K562 (cell line): ENCODE data around the gene ZNF148. TPM values are rescaled to one million over a fixed set of nuclear protein-coding genes. Genes with fewer than 3 reads are reported as not detected.

Experiments used
- ATAC-seq: fragments of 200-7000 bp; cut with Tn5 transposase; 3 replicates; pipeline ENCODE4 v1.9.1; 2020; ENCODE audit warnings: moderate library complexity
- BruUV-seq: library from RNA; stranded (reverse); fragments of 400-500 nt; replicated peaks from 2 replicates; lab custom pipeline; 2021; lab: Mats Ljungman, UMichigan
- CTCF ChIA-PET: fragments of 300-600 bp; formaldehyde crosslinking; extraction: SDS; loops from one replicate; lab custom pipeline; 2021; ENCODE audit warnings: low intra/inter-chr PET ratio; lab: Yijun Ruan, JAX
- POLR2A ChIA-PET: fragments of 300-600, 350-650 bp; sonication (Branson Sonifier 250); formaldehyde crosslinking; extraction: SDS; loops from one replicate; lab custom pipeline; 2021; ENCODE audit warnings: antibody characterized with exemption, inconsistent platforms; lab: Yijun Ruan, JAX
- DNase-seq, 4 experiments: peaks; one replicate each; pipeline versions ENCODE4 v3.0.0 to v3.0.0-alpha.2; 2011 to 2018; ENCODE audit warnings: low spot score in 3 of 4, mixed read lengths in 3 of 4; ENCODE audit errors: extremely low read depth in 1 of 4
- FAIRE-seq: peaks from 2 replicates; lab custom pipeline; 2011; peaks lifted over from hg19 to GRCh38; lab: Jason Lieb, UNC
- H2AFZ ChIP-seq: 2 replicates; pipeline ENCODE4 v1.6.0; 2011; ENCODE audit warnings: low read depth, low read length, control low read depth, inconsistent platforms
- H3K27ac ChIP-seq: fragments of 200-600 bp; 3 replicates; pipeline ENCODE4 v1.8.0; 2011; ENCODE audit warnings: low read depth, mild to moderate bottlenecking, control low read depth, inconsistent platforms, low read length, moderate library complexity, mixed read lengths; ENCODE audit errors: extremely low read depth
- H3K27me3 ChIP-seq, 2 experiments: fragments of 300-600 bp in 1 of 2; 2 replicates in 1 of 2; 3 replicates in 1 of 2; pipeline versions ENCODE4 v1.6.0 to v1.8.0; 2011; ENCODE audit warnings: inconsistent platforms in 2 of 2, low read length in 2 of 2, mild to moderate bottlenecking in 1 of 2, mixed read lengths in 1 of 2, moderate library complexity in 1 of 2; ENCODE audit not compliant: control insufficient read depth in 2 of 2, insufficient read depth in 2 of 2
- H3K36me3 ChIP-seq: fragments of 300-600 bp; 3 replicates; pipeline ENCODE4 v1.8.0; 2011; ENCODE audit warnings: mild to moderate bottlenecking, low read length, inconsistent platforms; ENCODE audit not compliant: control insufficient read depth, insufficient read depth
- H3K4me1 ChIP-seq, 2 experiments: fragments of 200-600 bp in 1 of 2; replicated peaks in 1 of 2; 2 replicates in 1 of 2; 3 replicates in 1 of 2; pipeline versions ENCODE4 v1.5.1 to v1.8.0; 2011; ENCODE audit warnings: inconsistent platforms in 2 of 2, low read length in 2 of 2, mild to moderate bottlenecking in 1 of 2, mixed read lengths in 1 of 2, moderate library complexity in 1 of 2; ENCODE audit not compliant: control insufficient read depth in 2 of 2, insufficient read depth in 2 of 2
- H3K4me2 ChIP-seq: 2 replicates; pipeline ENCODE4 v1.6.1; 2011; ENCODE audit warnings: low read length, control low read depth, inconsistent platforms, mixed read lengths; ENCODE audit not compliant: insufficient read depth
- H3K4me3 ChIP-seq: fragments of 200-600 bp; sonication (generic), shearing (Covaris generic); 2 replicates; pipeline ENCODE4 v1.5.1; 2016; ENCODE audit warnings: control low read depth, inconsistent platforms
- H3K79me2 ChIP-seq: fragments of 200-600 bp; 3 replicates; pipeline ENCODE4 v1.8.0; 2011; ENCODE audit warnings: low read length, inconsistent platforms; ENCODE audit not compliant: control insufficient read depth, insufficient read depth
- H3K9ac ChIP-seq, 2 experiments: 2 replicates each; pipeline versions ENCODE4 v1.6.0 to v1.6.1; 2011; ENCODE audit warnings: low read depth in 2 of 2, low read length in 2 of 2, control low read depth in 1 of 2, inconsistent platforms in 1 of 2, mild to moderate bottlenecking in 1 of 2, mixed read lengths in 1 of 2; ENCODE audit not compliant: insufficient read depth in 1 of 2
- H3K9me1 ChIP-seq: one replicate; pipeline ENCODE4 v1.6.0; 2011; ENCODE audit warnings: inconsistent platforms, mild to moderate bottlenecking, low read length, moderate library complexity; ENCODE audit not compliant: control insufficient read depth, insufficient read depth
- H3K9me3 ChIP-seq: replicated peaks from 2 replicates; pipeline ENCODE4 v1.5.1; 2011; ENCODE audit warnings: low read depth, low read length, inconsistent platforms; ENCODE audit not compliant: control insufficient read depth, insufficient read depth
- H4K20me1 ChIP-seq: replicated peaks from 2 replicates; pipeline ENCODE4 v1.6.1; 2011; ENCODE audit warnings: low read length, inconsistent platforms, mixed read lengths; ENCODE audit not compliant: control insufficient read depth, insufficient read depth
- COPS2 ChIP-seq: fragments of 450-650 bp; conservative IDR thresholded peaks from 2 replicates; pipeline ENCODE4 v1.6.1; 2016; ENCODE audit warnings: mild to moderate bottlenecking, moderate library complexity
- EWSR1 ChIP-seq: fragments of 450-650 bp; IDR thresholded peaks from 2 replicates; pipeline ENCODE4 v1.6.1; 2018; ENCODE audit warnings: borderline replicate concordance, mild to moderate bottlenecking, low read depth, moderate library complexity; ENCODE audit not compliant: partially characterized antibody
- FOXK1 ChIP-seq: sonication (generic); formaldehyde crosslinking; IDR thresholded peaks from 2 replicates; pipeline ENCODE4 v1.8.0; 2022; ENCODE audit warnings: missing genetic modification reagents, mild to moderate bottlenecking, borderline replicate concordance
- HMBOX1 ChIP-seq: sonication (generic); IDR thresholded peaks from 2 replicates; pipeline ENCODE4 v1.6.1; 2016
- MLLT1 ChIP-seq, 2 experiments: fragments of 450-650 bp; IDR thresholded peaks; 2 replicates each; pipeline ENCODE4 v1.6.1; 2016
- NFYB ChIP-seq: IDR thresholded peaks from 2 replicates; pipeline ENCODE4 v1.6.1; 2011; ENCODE audit warnings: mild to moderate bottlenecking, moderate library complexity; ENCODE audit not compliant: insufficient read length; ENCODE audit errors: extremely low read depth
- STAT5B ChIP-seq: fragments of 250-450 bp; sonication (Bioruptor Pico); IDR thresholded peaks from 2 replicates; pipeline ENCODE4 v1.8.0; 2021; ENCODE audit warnings: mild to moderate bottlenecking, inconsistent platforms
- ZNF212 ChIP-seq: fragments of 450-650 bp; formaldehyde crosslinking; IDR thresholded peaks from 2 replicates; pipeline ENCODE4 v1.4.0; 2020; ENCODE audit warnings: mild to moderate bottlenecking
- ZNF609 ChIP-seq: sonication (generic); formaldehyde crosslinking; IDR thresholded peaks from 2 replicates; pipeline ENCODE4 v1.8.1; 2023; ENCODE audit warnings: missing genetic modification reagents, mild to moderate bottlenecking, borderline replicate concordance
- WGBS: fragments of 100-300 bp; shearing (Covaris generic); methylation state at CpG from one replicate; pipeline ENCODE4 v1.1.6; 2016; ENCODE audit warnings: low coverage, mixed read lengths; ENCODE audit not compliant: insufficient coverage; ENCODE audit errors: missing lambda C conversion rate; 5-methylcytosine and 5-hydroxymethylcytosine counted together
- in situ Hi-C: fragments of 300-500 bp; cut with MboI; formaldehyde crosslinking; loops from 4 replicates; pipeline ENCODE4 v1.15.0; 2018; ENCODE audit warnings: inconsistent platforms, mixed read lengths
- intact Hi-C: fragments of 100-400 bp; cut with micrococcal nuclease; formaldehyde crosslinking; loops from 2 replicates; pipeline ENCODE4 v1.14.2; 2022
- polyA plus RNA-seq, 8 experiments: library from polyadenylated mRNA; depleted of rRNA in 4 of 8; stranded (reverse) in 5 of 8; unstranded in 3 of 8; fragments of >200 nt; fragmentation: Nextera tagmentation in 2 of 8; fragmentation: Illumina TruSeq in 1 of 8; extraction: Ambion mirVana in 2 of 8; extraction: Trizol in 1 of 8; gene quantifications; 2 replicates each; pipeline versions ENCODE4 v1.2.1 to v1.2.3, GENCODE V29; 2011 to 2014; ENCODE audit warnings: inconsistent platforms in 1 of 8, missing spikeins in 1 of 8
- total RNA-seq, 7 experiments: library from RNA; depleted of rRNA in 6 of 7; stranded (reverse); fragments of >200 nt in 6 of 7; fragmentation: Illumina TruSeq in 2 of 7; extraction: Trizol in 2 of 7; gene quantifications; 2 replicates each; pipeline versions ENCODE4 v1.2.1 to v1.2.3, GENCODE V29; 2011 to 2021; ENCODE audit warnings: low replicate concordance in 1 of 7
- TF ChIP-seq, protein P1 (sequence below): sonication (generic); formaldehyde crosslinking; IDR thresholded peaks from 2 replicates; pipeline ENCODE4 v1.8.0; 2022; ENCODE audit warnings: missing genetic modification reagents, mild to moderate bottlenecking, borderline replicate concordance

ZNF148 gene
- total and polyA plus RNA-seq, 9 of the 15 experiments (the other 6 are each of a cell fraction or from before 2014, with no cell fraction given) = 2.7 to 15.1 (median 8.3) TPM

- TF ChIP-seq HMBOX1 = no peak
- TF ChIP-seq, protein P1, sequence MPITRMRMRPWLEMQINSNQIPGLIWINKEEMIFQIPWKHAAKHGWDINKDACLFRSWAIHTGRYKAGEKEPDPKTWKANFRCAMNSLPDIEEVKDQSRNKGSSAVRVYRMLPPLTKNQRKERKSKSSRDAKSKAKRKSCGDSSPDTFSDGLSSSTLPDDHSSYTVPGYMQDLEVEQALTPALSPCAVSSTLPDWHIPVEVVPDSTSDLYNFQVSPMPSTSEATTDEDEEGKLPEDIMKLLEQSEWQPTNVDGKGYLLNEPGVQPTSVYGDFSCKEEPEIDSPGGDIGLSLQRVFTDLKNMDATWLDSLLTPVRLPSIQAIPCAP = no peak
These were observed 68.5 kb downstream of the ZNF148 start (continued) for GRCh38 chr3:125306620-125307019.

DNA sequence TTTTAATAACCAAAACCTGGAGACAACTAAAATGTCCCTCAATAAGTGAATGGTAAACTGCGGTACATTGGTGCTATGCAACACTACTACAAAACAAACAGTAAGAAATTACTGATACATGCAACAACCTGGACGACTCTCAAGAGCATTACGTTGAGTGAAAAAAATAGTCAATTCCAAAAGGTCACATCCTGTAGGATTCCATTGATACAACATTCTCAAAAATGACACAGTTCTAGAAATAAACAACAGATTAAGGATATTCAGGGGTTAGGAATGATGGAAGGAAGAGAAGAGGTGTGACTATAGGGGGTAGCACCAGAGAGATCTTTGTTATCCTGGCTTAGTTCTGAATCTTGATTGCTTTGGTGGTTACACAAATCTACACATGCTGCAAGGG lies 72.2 kb downstream of the ZNF148 start:
- no peaks in the 10 kb centered on the region for H4K20me1 ChIP-seq
- CTCF ChIA-PET = no interaction called here
- no peak for TF ChIP-seq STAT5B
- no peak for TF ChIP-seq NFYB
- TF ChIP-seq MLLT1 (IDR thresholded peaks at IDR 0.05) = no peak
- no peak for TF ChIP-seq EWSR1
- TF ChIP-seq ZNF609 (CRISPR knock-in tag) = no peak
- no peak for TF ChIP-seq COPS2
- TF ChIP-seq ZNF212 (CRISPR knock-in tag) = no peak
- TF ChIP-seq FOXK1 (CRISPR knock-in tag) = no peak

More for the DNA sequence above, 72.2 kb downstream of the ZNF148 start:
- Histone ChIP-seq H3K4me3 (no peak overlapping the region), H3K9ac (no peak overlapping the region), H3K4me2 (no peak overlapping the region), H3K27ac (no peak overlapping the region), H3K79me2 (peaks cover 42% of the 10 kb centered on the region), H3K9me1 (no peaks in the 10 kb centered on the region), H2AFZ (no peak overlapping the region), H3K36me3 (no peaks in the 10 kb centered on the region; the same call in 2 of the 3 replicates), H3K4me1 (no peaks in the 10 kb centered on the region), H3K9me3 (no peaks in the 10 kb centered on the region), H3K27me3 (no peaks in the 10 kb centered on the region)
- no TSS peak for BruUV-seq
- FAIRE-seq = no peak
- intact Hi-C loops (no loop called here), in situ Hi-C loops (no loop called here)
- ATAC-seq = no peak
- POLR2A ChIA-PET = no interaction called here
- WGBS = 86% methylated on average over 3 of the region's 3 CpGs
- no peak for DNase-seq
